Left ventricle myocardium inferior (tissue), 1 donor: ENCODE results near the gene SCN8A. TPM values are rescaled to one million over a fixed set of nuclear protein-coding genes. Genes with fewer than 3 reads are reported as not detected.

Experiments used
- DNase-seq: peaks from one replicate; pipeline ENCODE4 v3.0.0-alpha.2; 2020
- H3K27ac ChIP-seq: fragments of 200-600 bp; replicated peaks from 2 replicates; pipeline ENCODE4 v1.8.0; 2021
- H3K27me3 ChIP-seq: fragments of 200-600 bp; 2 replicates; pipeline ENCODE4 v1.8.0; 2021; ENCODE audit warnings: low read depth
- H3K36me3 ChIP-seq: fragments of 200-600 bp; 2 replicates; pipeline ENCODE4 v1.8.0; 2021
- H3K4me1 ChIP-seq: fragments of 200-600 bp; 2 replicates; pipeline ENCODE4 v1.8.0; 2021
- H3K4me3 ChIP-seq: fragments of 200-600 bp; 2 replicates; pipeline ENCODE4 v1.8.0; 2021; ENCODE audit warnings: mild to moderate bottlenecking, moderate library complexity
- H3K9me3 ChIP-seq: fragments of 200-600 bp; replicated peaks from 2 replicates; pipeline ENCODE4 v1.8.0; 2021
- intact Hi-C: fragments of 100-400 bp; cut with micrococcal nuclease; formaldehyde crosslinking; loops from one replicate; pipeline ENCODE4 v1.11.0; 2022
- total RNA-seq: library from RNA; stranded (reverse); fragmentation: NEBNext Ultra II Directional; extraction: Animal tissue kit (Norgen Biotek cat#: 25700); gene quantifications from one replicate; pipeline ENCODE4 v1.2.1, GENCODE V29; 2021
- TF ChIP-seq, protein P1 (sequence below): fragments of 200-600 bp; IDR thresholded peaks from 2 replicates; pipeline ENCODE4 v1.8.0; 2021; ENCODE audit warnings: antibody characterized with exemption, mild to moderate bottlenecking, borderline replicate concordance
- donor health status: DM: no; HTN: yes; CAD: no; lungs with severe emphysema.

The SCN8A gene
- total RNA-seq, 1 donor from 2014 or later: 0.41 TPM

- peak overlapping the region; percentile 62 for H3K27ac ChIP-seq
- no peaks in the 10 kb centered on the region for H3K36me3 ChIP-seq
- peaks cover 50% of the 10 kb centered on the region for H3K27me3 ChIP-seq
- intact Hi-C loops: no loop called here
- TF ChIP-seq, protein P1, sequence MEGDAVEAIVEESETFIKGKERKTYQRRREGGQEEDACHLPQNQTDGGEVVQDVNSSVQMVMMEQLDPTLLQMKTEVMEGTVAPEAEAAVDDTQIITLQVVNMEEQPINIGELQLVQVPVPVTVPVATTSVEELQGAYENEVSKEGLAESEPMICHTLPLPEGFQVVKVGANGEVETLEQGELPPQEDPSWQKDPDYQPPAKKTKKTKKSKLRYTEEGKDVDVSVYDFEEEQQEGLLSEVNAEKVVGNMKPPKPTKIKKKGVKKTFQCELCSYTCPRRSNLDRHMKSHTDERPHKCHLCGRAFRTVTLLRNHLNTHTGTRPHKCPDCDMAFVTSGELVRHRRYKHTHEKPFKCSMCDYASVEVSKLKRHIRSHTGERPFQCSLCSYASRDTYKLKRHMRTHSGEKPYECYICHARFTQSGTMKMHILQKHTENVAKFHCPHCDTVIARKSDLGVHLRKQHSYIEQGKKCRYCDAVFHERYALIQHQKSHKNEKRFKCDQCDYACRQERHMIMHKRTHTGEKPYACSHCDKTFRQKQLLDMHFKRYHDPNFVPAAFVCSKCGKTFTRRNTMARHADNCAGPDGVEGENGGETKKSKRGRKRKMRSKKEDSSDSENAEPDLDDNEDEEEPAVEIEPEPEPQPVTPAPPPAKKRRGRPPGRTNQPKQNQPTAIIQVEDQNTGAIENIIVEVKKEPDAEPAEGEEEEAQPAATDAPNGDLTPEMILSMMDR: peak; percentile 43
- no peaks in the 10 kb centered on the region for H3K9me3 ChIP-seq
- H3K4me1 ChIP-seq: peaks cover 14% of the 10 kb centered on the region
- DNase-seq: peak; percentile 73
- peak overlapping the region; percentile 68 for H3K4me3 ChIP-seq
Measured at GRCh38 chr12:51820526-51821439, 229.8 kb downstream of the SCN8A start.

DNA sequence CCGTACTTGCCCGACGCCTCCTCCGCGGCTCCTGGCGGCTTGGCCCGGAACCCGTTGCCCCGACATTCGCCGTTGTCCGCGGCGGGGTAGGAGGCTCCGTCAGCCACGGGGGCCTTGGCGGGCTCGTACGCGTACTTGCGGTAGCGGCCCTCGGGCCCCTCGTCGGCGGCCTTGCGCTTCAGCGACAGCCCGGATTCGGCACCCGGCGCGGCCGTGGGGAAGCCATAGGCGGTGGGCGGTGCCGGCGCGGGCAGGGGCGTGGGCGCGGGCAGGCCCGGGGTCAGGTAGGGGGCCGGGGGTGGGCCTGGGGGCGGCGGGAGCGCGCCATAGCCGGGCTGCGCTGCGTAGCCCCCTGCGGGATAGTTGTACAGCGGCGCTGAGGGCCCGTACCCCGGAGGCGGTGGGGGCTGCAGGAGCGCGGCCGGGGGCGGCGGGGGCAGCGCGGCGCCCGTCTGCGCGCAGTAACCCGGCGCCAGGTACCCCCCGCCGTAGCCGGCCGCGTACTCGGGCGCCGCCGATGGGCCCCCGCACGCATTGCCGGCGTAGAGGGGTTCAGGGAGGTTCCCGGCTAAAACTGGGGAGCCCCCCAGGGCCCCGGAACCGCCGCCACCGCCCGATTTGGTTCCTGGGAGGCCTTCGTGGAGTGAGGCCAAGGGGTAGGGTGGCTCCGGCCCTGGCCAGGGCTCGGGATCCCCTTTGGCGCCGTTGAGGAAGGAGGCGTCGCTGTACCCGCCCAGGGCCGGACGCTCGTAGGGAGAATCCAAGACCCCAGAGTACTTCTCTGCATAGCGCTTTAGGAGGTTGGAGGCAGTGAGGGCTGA is 230.6 kb downstream of the SCN8A start:
- peak; percentile 23 for DNase-seq
- Histone ChIP-seq H3K4me3 (peak overlapping the region; percentile 68), H3K36me3 (no peaks in the 10 kb centered on the region), H3K27ac (peak overlapping the region; percentile 62), H3K27me3 (peaks cover 47% of the 10 kb centered on the region), H3K9me3 (no peaks in the 10 kb centered on the region), H3K4me1 (peaks cover 14% of the 10 kb centered on the region)
- TF ChIP-seq, protein P1: no peak
- intact Hi-C loops: no loop called here

DNA sequence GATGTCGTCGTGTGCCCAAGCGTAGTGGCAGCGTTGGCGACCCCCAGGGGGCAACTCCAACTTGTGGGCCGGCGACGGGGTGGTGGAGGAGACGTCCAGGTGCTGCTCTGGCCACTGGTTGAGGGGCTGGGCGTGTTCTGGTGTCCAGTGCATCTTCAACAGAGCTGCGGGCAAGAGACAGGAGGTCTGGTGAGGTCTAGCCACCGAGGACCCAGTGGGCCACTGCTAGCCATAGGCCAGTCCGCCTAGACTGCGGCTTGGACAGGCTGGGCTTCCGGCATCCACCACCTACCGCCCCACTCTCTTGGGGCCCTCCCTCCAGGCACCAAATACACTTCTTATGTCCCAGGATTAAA is 231.2 kb downstream of the SCN8A start:
- TF ChIP-seq, protein P1: no peak
- peaks cover 47% of the 10 kb centered on the region for H3K27me3 ChIP-seq
- DNase-seq: no peak
- no peak overlapping the region for H3K27ac ChIP-seq
- H3K9me3 ChIP-seq: no peaks in the 10 kb centered on the region
- intact Hi-C loops: no loop called here
- peaks cover 14% of the 10 kb centered on the region for H3K4me1 ChIP-seq
- H3K4me3 ChIP-seq: peak overlapping the region; percentile 68
- H3K36me3 ChIP-seq: no peaks in the 10 kb centered on the region

GRCh38 chr12:51822956-51823355 is 231.9 kb downstream of the SCN8A start:
- peaks cover 40% of the 10 kb centered on the region for H3K27me3 ChIP-seq
- TF ChIP-seq, protein P1: no peak
- no peak overlapping the region for H3K27ac ChIP-seq
- H3K4me3 ChIP-seq: no peak overlapping the region
- no peaks in the 10 kb centered on the region for H3K9me3 ChIP-seq
- H3K4me1 ChIP-seq: peaks cover 19% of the 10 kb centered on the region
- no peaks in the 10 kb centered on the region for H3K36me3 ChIP-seq
- no peak for DNase-seq
- intact Hi-C loops: no loop called here

- no peak overlapping the region for H3K27ac ChIP-seq
- DNase-seq: no peak
- no peaks in the 10 kb centered on the region for H3K36me3 ChIP-seq
- H3K4me1 ChIP-seq: peaks cover 21% of the 10 kb centered on the region
- TF ChIP-seq, protein P1: peak; percentile 66
- H3K27me3 ChIP-seq: peaks cover 30% of the 10 kb centered on the region
- no peaks in the 10 kb centered on the region for H3K9me3 ChIP-seq
- intact Hi-C loops: no loop called here
- H3K4me3 ChIP-seq: no peak overlapping the region
Measured at GRCh38 chr12:51823875-51824565, 233.0 kb downstream of the SCN8A start.
